Neural cell (in vitro differentiated cells): Measurements from ENCODE around the gene RBBP8NL. TPM values are rescaled to one million over a fixed set of nuclear protein-coding genes. Genes with fewer than 3 reads are reported as not detected.

ENCODE experiments used
- H2AFZ ChIP-seq: fragments of 200-600, 300-800 bp; sonication (generic), shearing (Covaris generic); 2 replicates; pipeline ENCODE4 v1.6.0; 2014; ENCODE audit warnings: low read depth, mild to moderate bottlenecking, antibody characterized with exemption, low read length, moderate library complexity
- H3F3A ChIP-seq: fragments of 200-600 bp; shearing (Covaris generic); 2 replicates; pipeline ENCODE4 v1.6.1; 2016; ENCODE audit warnings: mild to moderate bottlenecking, moderate library complexity, mixed read lengths, antibody characterized with exemption, low read length; ENCODE audit not compliant: insufficient read depth, poor library complexity, severe bottlenecking
- H3K27ac ChIP-seq: fragments of 200-600, 300-800 bp; sonication (generic), shearing (Covaris generic); 2 replicates; pipeline ENCODE4 v1.5.1; 2014; ENCODE audit warnings: mild to moderate bottlenecking, low read length, moderate library complexity
- H3K27me3 ChIP-seq: fragments of 300-800, 200-600 bp; sonication (generic), shearing (Covaris generic); 2 replicates; pipeline ENCODE4 v1.6.0; 2014; ENCODE audit warnings: mild to moderate bottlenecking, low read depth, low read length, moderate library complexity; ENCODE audit not compliant: insufficient read depth
- H3K36me3 ChIP-seq: fragments of 300-800, 200-600 bp; sonication (generic), shearing (Covaris generic); 2 replicates; pipeline ENCODE4 v1.5.1; 2014; ENCODE audit warnings: mild to moderate bottlenecking, antibody characterized with exemption, low read length, moderate library complexity; ENCODE audit not compliant: insufficient read depth
- H3K4me2 ChIP-seq: fragments of 300-800, 200-600 bp; sonication (generic), shearing (Covaris generic); 2 replicates; pipeline ENCODE4 v1.6.0; 2014; ENCODE audit warnings: mild to moderate bottlenecking, low read length
- H3K4me3 ChIP-seq: fragments of 300-800, 200-600 bp; sonication (generic), shearing (Covaris generic); 2 replicates; pipeline ENCODE4 v1.5.1; 2014; ENCODE audit warnings: mild to moderate bottlenecking, low read length, moderate library complexity
- H3K79me2 ChIP-seq: fragments of 200-600 bp; shearing (Covaris generic); replicated peaks from 2 replicates; pipeline ENCODE4 v1.6.0; 2014; ENCODE audit warnings: mild to moderate bottlenecking, low read length, moderate library complexity; ENCODE audit not compliant: insufficient read depth
- H3K9ac ChIP-seq: fragments of 300-800, 200-600 bp; sonication (generic), shearing (Covaris generic); 2 replicates; pipeline ENCODE4 v1.6.1; 2016; ENCODE audit warnings: mild to moderate bottlenecking, low read length, mixed read lengths
- H3K9me2 ChIP-seq: fragments of 200-600 bp; shearing (Covaris generic); 2 replicates; pipeline ENCODE4 v1.6.1; 2016; ENCODE audit warnings: mild to moderate bottlenecking, low read length, mixed read lengths; ENCODE audit not compliant: insufficient read depth
- H3K9me3 ChIP-seq: fragments of 200-600, 300-800 bp; sonication (generic), shearing (Covaris generic); 2 replicates; pipeline ENCODE4 v1.6.1; 2016; ENCODE audit warnings: mild to moderate bottlenecking, mixed run types, low read length, moderate library complexity, mixed read lengths
- H4K20me1 ChIP-seq: fragments of 200-600 bp; shearing (Covaris generic); 2 replicates; pipeline ENCODE4 v1.6.1; 2016; ENCODE audit warnings: mild to moderate bottlenecking, mixed run types; ENCODE audit not compliant: insufficient read depth
- EP300 ChIP-seq: fragments of 450-650 bp; conservative IDR thresholded peaks from 2 replicates; pipeline ENCODE4 v1.6.1; 2014; ENCODE audit warnings: antibody characterized with exemption, mild to moderate bottlenecking, moderate library complexity; ENCODE audit not compliant: poor library complexity, severe bottlenecking
- EZH2 ChIP-seq: fragments of 200-600, 300-800 bp; shearing (Covaris generic), sonication (generic); IDR thresholded peaks from 2 replicates; pipeline ENCODE4 v1.6.1; 2014; ENCODE audit warnings: antibody characterized with exemption, low read length, borderline replicate concordance, mild to moderate bottlenecking; ENCODE audit not compliant: insufficient read depth, poor library complexity, severe bottlenecking
- MXI1 ChIP-seq: fragments of 450-650 bp; conservative IDR thresholded peaks from 2 replicates; pipeline ENCODE4 v1.6.1; 2014; ENCODE audit warnings: antibody characterized with exemption, mild to moderate bottlenecking; ENCODE audit not compliant: poor library complexity, severe bottlenecking
- POLR2AphosphoS5 ChIP-seq: IDR thresholded peaks from 2 replicates; pipeline ENCODE4 v1.6.1; 2012
- RAD21 ChIP-seq: fragments of 450-650 bp; conservative IDR thresholded peaks from 2 replicates; pipeline ENCODE4 v1.6.1; 2014; ENCODE audit warnings: antibody characterized with exemption, mild to moderate bottlenecking, moderate library complexity
- SMC3 ChIP-seq: fragments of 450-650 bp; conservative IDR thresholded peaks from 2 replicates; pipeline ENCODE4 v1.6.1; 2014; ENCODE audit warnings: antibody characterized with exemption, mild to moderate bottlenecking, moderate library complexity; ENCODE audit not compliant: poor library complexity
- TAF1 ChIP-seq: IDR thresholded peaks from 2 replicates; pipeline ENCODE4 v1.6.1; 2012; ENCODE audit warnings: low read depth
- polyA plus RNA-seq: library from polyadenylated mRNA; depleted of rRNA; stranded (reverse); fragments of >200 nt; gene quantifications from 2 replicates; pipeline ENCODE4 v1.2.3, GENCODE V29; 2014
- TF ChIP-seq, protein P1 (sequence below): fragments of 450-650 bp; IDR thresholded peaks from 2 replicates; pipeline ENCODE4 v1.5.1; 2014; ENCODE audit warnings: antibody characterized with exemption, mild to moderate bottlenecking, moderate library complexity; ENCODE audit not compliant: poor library complexity, severe bottlenecking
- TF ChIP-seq, protein P2 (sequence below): IDR thresholded peaks from 2 replicates; pipeline ENCODE4 v1.6.1; 2012; ENCODE audit warnings: borderline replicate concordance

The RBBP8NL gene
- polyA plus RNA-seq, 1 donor from 2014 or later, result not detected

DNA sequence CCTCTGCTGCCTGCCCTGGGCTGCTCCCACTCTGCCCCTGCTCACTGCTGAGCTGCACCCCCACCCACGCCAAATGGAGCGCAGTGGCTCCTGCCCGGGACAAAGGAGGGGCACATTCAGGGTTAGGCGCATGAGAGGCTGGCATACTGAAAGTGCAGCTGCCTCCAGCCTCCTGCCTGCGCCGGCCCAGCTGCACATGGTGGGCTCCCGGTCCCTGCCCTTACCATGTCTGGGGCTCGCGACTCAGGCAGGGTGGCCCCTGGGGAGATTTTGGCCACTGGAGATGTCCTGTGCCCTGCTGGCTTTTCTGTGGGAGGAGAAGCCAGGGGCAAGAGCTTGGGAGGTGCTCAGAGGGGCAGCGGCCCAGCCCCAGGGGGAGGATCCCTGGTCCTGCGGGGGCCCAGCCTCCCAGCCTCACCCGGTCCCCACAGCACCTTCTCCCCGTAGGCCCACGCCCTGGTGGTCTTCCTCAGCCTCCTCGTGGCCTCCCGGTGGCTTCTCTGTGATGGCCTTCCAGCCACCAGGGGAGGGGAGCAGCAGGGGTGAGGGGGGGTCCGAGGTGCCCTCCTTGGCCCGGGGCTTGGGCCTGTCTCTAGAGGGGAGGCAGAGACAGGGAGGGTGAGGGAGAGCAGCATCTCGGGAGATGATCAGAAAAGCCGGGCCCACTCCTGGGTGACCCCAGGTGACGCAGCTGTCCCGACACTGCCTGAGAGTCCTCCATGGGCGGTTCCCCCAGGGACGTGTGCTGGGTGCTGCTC, 11.8 kb downstream of the RBBP8NL start:
- no peak overlapping the region for H3K4me3 ChIP-seq
- no peak overlapping the region for H3K4me2 ChIP-seq
- H4K20me1 ChIP-seq, result no peaks in the 10 kb centered on the region
- H3K9me2 ChIP-seq, result no peaks in the 10 kb centered on the region
- H3K9me3 ChIP-seq, result no peaks in the 10 kb centered on the region
- H3K9ac ChIP-seq, result no peak overlapping the region
- no peaks in the 10 kb centered on the region for H3K27me3 ChIP-seq
- no peaks in the 10 kb centered on the region for H3K36me3 ChIP-seq
- H3K27ac ChIP-seq, result no peak overlapping the region
- H2AFZ ChIP-seq, result no peak overlapping the region
- no peaks in the 10 kb centered on the region for H3K79me2 ChIP-seq
- H3F3A ChIP-seq, result no peaks in the 10 kb centered on the region
- TF ChIP-seq MXI1, result no peak
- no peak for TF ChIP-seq EZH2
- no peak for TF ChIP-seq EP300

DNA sequence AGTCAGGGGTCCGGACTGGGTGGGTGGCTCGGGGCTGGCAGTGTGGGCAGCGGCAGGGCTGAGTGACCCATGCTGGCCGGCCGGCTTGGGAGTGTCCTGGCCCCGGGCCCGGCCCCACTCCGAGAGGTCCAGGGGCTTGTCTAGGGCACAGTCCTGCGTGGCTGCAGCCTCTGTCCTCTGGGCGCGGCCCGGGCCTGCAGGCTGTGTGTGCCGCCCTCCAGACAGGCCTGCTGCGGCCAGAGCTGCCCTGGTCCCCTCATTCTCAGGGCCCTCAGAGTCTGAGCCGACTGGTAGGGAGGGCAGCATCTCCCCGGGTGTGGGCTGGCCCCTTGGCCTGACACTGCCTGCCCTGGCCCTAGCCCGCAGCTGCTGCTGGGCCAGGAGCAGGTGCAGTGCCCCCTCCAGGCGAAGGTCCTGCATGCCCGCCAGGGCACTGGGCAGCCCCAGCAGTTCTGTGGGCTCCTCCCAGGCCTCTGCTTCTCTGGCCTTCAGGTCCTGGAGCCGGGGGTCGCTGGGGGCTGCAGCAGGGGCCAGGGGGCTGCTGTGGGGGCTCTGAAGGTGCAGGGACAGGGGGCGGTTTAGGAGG, 13.3 kb downstream of the RBBP8NL start:
- Histone ChIP-seq H3F3A (no peaks in the 10 kb centered on the region), H2AFZ (no peak overlapping the region), H3K4me3 (no peak overlapping the region), H3K9me2 (no peaks in the 10 kb centered on the region), H3K79me2 (no peaks in the 10 kb centered on the region), H3K4me2 (no peak overlapping the region), H3K27ac (no peak overlapping the region), H3K9me3 (no peaks in the 10 kb centered on the region), H3K36me3 (no peaks in the 10 kb centered on the region), H3K9ac (no peak overlapping the region), H4K20me1 (no peaks in the 10 kb centered on the region), H3K27me3 (no peaks in the 10 kb centered on the region)
- TF ChIP-seq RAD21, result no peak
- TF ChIP-seq, protein P1, sequence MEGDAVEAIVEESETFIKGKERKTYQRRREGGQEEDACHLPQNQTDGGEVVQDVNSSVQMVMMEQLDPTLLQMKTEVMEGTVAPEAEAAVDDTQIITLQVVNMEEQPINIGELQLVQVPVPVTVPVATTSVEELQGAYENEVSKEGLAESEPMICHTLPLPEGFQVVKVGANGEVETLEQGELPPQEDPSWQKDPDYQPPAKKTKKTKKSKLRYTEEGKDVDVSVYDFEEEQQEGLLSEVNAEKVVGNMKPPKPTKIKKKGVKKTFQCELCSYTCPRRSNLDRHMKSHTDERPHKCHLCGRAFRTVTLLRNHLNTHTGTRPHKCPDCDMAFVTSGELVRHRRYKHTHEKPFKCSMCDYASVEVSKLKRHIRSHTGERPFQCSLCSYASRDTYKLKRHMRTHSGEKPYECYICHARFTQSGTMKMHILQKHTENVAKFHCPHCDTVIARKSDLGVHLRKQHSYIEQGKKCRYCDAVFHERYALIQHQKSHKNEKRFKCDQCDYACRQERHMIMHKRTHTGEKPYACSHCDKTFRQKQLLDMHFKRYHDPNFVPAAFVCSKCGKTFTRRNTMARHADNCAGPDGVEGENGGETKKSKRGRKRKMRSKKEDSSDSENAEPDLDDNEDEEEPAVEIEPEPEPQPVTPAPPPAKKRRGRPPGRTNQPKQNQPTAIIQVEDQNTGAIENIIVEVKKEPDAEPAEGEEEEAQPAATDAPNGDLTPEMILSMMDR, result no peak

DNA sequence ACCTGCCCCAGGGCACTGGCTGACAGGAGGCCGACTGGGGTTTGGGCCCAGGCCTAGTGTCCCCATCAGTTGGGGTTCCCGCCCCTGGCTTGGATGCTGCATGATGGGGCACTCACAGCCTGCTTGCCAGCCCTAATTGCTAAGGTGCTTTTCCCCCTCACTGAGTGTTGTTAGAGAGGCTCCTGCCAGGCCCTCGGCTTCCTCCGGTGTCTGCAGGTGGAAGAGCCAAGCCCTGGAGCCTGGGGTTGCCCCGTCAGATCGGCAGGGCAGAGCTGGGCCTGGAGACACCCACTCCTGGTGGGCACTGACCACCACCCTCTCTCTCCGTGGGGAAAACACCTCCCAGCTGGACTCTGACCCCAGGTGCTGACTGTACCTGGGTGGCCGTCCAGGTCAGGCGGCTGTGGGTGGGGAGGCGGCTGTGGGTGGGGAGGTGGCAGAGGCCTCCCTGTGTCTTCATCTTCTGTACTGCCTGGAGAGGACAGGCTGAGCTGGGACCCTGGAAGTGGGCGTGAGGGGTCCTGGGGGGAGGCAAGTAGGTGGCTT, 14.2 kb downstream of the RBBP8NL start:
- no peak overlapping the region for H3K9ac ChIP-seq
- no peaks in the 10 kb centered on the region for H3K9me3 ChIP-seq
- no peaks in the 10 kb centered on the region for H3K27me3 ChIP-seq
- H3K4me2 ChIP-seq, result no peak overlapping the region
- no peaks in the 10 kb centered on the region for H3K36me3 ChIP-seq
- H3K79me2 ChIP-seq, result no peaks in the 10 kb centered on the region
- H3F3A ChIP-seq, result no peaks in the 10 kb centered on the region
- TF ChIP-seq SMC3, result no peak
- TF ChIP-seq POLR2AphosphoS5, result no peak
- no peak for TF ChIP-seq RAD21
- no peak for TF ChIP-seq EZH2
- TF ChIP-seq EP300, result no peak
- TF ChIP-seq, protein P1, result no peak
- TF ChIP-seq, protein P2, sequence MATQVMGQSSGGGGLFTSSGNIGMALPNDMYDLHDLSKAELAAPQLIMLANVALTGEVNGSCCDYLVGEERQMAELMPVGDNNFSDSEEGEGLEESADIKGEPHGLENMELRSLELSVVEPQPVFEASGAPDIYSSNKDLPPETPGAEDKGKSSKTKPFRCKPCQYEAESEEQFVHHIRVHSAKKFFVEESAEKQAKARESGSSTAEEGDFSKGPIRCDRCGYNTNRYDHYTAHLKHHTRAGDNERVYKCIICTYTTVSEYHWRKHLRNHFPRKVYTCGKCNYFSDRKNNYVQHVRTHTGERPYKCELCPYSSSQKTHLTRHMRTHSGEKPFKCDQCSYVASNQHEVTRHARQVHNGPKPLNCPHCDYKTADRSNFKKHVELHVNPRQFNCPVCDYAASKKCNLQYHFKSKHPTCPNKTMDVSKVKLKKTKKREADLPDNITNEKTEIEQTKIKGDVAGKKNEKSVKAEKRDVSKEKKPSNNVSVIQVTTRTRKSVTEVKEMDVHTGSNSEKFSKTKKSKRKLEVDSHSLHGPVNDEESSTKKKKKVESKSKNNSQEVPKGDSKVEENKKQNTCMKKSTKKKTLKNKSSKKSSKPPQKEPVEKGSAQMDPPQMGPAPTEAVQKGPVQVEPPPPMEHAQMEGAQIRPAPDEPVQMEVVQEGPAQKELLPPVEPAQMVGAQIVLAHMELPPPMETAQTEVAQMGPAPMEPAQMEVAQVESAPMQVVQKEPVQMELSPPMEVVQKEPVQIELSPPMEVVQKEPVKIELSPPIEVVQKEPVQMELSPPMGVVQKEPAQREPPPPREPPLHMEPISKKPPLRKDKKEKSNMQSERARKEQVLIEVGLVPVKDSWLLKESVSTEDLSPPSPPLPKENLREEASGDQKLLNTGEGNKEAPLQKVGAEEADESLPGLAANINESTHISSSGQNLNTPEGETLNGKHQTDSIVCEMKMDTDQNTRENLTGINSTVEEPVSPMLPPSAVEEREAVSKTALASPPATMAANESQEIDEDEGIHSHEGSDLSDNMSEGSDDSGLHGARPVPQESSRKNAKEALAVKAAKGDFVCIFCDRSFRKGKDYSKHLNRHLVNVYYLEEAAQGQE, result no peak
- TF ChIP-seq MXI1, result no peak
- TF ChIP-seq TAF1, result no peak
- no peaks in the 10 kb centered on the region for H3K9me2 ChIP-seq
- no peak overlapping the region for H3K27ac ChIP-seq
- H3K4me3 ChIP-seq, result no peak overlapping the region
- H2AFZ ChIP-seq, result no peak overlapping the region
- no peaks in the 10 kb centered on the region for H4K20me1 ChIP-seq
